Ecto neural progenitor cell (in vitro differentiated cells): Measurements from ENCODE around the gene SCEL.
"Not testable (repeated sequence)": the region's sequence is repeated elsewhere in the genome, so short reads cannot be mapped to it uniquely, and the experiment has no call there.

Experiments used
- DNase-seq: peaks from one replicate; pipeline ENCODE4 v3.0.0-alpha.2; 2018; ENCODE audit warnings: low spot score

Gene SCEL

DNA sequence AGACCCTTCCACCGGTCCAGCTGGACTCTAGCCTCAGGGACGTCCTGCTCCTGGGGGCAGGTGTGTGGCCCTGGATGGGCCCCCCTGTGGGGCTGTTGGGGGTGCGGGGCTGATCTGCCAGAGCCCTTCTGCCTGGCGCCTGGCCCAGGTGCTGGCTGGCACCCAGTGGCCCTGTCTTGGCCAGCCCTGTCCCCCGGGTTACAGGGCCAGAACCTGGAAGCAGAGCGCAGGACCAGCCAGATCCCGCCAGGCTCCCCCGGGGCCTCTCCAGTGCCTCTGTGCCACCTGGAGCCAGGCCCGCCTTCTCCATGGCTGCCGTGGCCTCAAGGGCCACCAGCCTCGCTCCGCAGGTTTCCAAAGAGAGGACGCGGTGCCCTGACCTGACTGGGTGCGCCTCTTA lies 127.3 kb downstream of the SCEL start:
- not testable (repeated sequence) for DNase-seq

DNA sequence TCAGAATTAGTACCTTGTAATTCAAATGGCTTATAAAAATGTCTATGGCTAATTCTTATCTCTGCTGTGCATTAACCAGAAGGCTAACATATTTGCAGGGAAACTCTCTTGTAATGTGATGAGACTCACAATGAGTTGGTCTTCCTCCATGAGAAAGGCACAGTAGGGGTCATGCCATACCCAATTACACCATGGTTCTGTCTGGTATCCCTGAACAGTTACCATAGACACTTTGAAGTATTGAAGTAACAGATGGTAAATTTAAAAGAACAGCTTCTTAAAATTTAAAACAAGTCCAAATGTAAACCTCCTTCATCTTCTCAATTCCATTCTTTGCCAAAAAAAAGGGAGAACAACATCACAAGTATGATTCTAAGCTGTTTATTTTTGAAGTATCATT lies 139.3 kb downstream of the SCEL start:
- no peak for DNase-seq

DNA sequence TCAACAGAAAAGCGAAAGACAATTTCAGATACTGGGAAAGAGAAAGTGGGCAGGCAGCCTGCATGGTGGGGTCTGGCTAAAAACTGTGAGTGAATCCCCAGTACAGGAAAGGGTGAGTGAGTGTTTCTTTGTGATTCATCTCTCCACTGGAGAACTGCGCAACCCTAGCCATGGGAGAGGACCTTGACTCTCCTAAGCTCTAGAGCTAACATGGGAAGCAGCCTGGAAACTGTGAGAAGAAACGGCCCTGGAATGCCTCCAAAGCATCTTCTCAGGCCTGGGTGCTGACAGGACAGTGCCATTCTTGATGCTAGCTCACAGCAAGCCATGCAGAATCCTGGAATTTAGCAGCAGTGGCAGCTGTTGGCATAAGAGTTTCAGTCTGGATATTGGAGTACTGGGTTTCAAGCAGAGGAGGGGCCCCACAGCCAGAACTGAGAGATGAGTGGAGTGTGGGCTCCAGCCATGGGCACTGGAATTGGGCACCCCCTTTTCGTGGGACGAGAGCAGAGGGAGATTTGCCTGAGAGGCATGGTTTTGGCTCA lies 143.3 kb downstream of the SCEL start:
- no peak for DNase-seq

GRCh38 chr13:77687799-77688198 lies 152.3 kb downstream of the SCEL start:
- no peak for DNase-seq

GRCh38 chr13:77691871-77692270 lies 156.4 kb downstream of the SCEL start:
- no peak for DNase-seq

GRCh38 chr13:77692746-77693448 lies 157.4 kb downstream of the SCEL start:
- no peak for DNase-seq

GRCh38 chr13:77693449-77693940 lies 158.0 kb downstream of the SCEL start:
- DNase-seq: no peak
